CD1c-positive myeloid dendritic cell (primary cell): Measurements from ENCODE around the gene PER3.

Experiments used
- DNase-seq: peaks from one replicate; pipeline ENCODE4 v3.0.0-alpha.2; 2016; ENCODE audit errors: extremely low spot score

PER3 gene

GRCh38 chr1:7783826-7784491 lies at the start of gene PER3:
Gene PER3, plus strand, starts transcription at chr1:7784291. Its CDS starts 587 bp downstream, at chr1:7784878.
- peak; percentile 98 for DNase-seq

- DNase-seq: no peak
Measured at GRCh38 chr1:7738044-7738443, 46.0 kb upstream of the PER3 start.

GRCh38 chr1:7743346-7743745 lies 40.7 kb upstream of the PER3 start:
- DNase-seq: no peak

GRCh38 chr1:7744882-7745281 lies 39.2 kb upstream of the PER3 start:
- DNase-seq: no peak

GRCh38 chr1:7745783-7746182 lies 38.3 kb upstream of the PER3 start:
- no peak for DNase-seq

GRCh38 chr1:7747605-7748004 lies 36.5 kb upstream of the PER3 start:
- DNase-seq: no peak

- no peak for DNase-seq
Measured at GRCh38 chr1:7749126-7749525, 35.0 kb upstream of the PER3 start.

GRCh38 chr1:7751174-7751573 lies 32.9 kb upstream of the PER3 start:
- DNase-seq: no peak

GRCh38 chr1:7752512-7753417 lies 31.3 kb upstream of the PER3 start:
- DNase-seq: peak; percentile 71

- peak; percentile 17 for DNase-seq
Measured at GRCh38 chr1:7753641-7754040, 30.4 kb upstream of the PER3 start.

GRCh38 chr1:7754234-7754633 lies 29.9 kb upstream of the PER3 start:
- no peak for DNase-seq

GRCh38 chr1:7755448-7755847 lies 28.6 kb upstream of the PER3 start:
- DNase-seq: no peak

GRCh38 chr1:7760245-7760644 lies 23.8 kb upstream of the PER3 start:
- no peak for DNase-seq

- DNase-seq: no peak
Measured at GRCh38 chr1:7761103-7761502, 23.0 kb upstream of the PER3 start.

GRCh38 chr1:7767176-7767575 lies 16.9 kb upstream of the PER3 start:
- DNase-seq: no peak

GRCh38 chr1:7768583-7768982 lies 15.5 kb upstream of the PER3 start:
- no peak for DNase-seq

GRCh38 chr1:7769673-7770412 lies 14.2 kb upstream of the PER3 start:
- no peak for DNase-seq

GRCh38 chr1:7770669-7770996 lies 13.5 kb upstream of the PER3 start:
- peak; percentile 81 for DNase-seq

GRCh38 chr1:7770997-7771822 lies 12.9 kb upstream of the PER3 start, which contains the start of gene VAMP3:
Gene VAMP3, plus strand, starts transcription at chr1:7771296. Its CDS starts 88 bp downstream, at chr1:7771384.
- DNase-seq: peak; percentile 91

GRCh38 chr1:7771823-7772299 lies 12.2 kb upstream of the PER3 start:
- peak; percentile 7 for DNase-seq

- DNase-seq: no peak
Measured at GRCh38 chr1:7777591-7777990, 6.5 kb upstream of the PER3 start.
